NCI-H460 (cell line): Measurements from ENCODE around the gene NUP153. TPM values are rescaled to one million over a fixed set of nuclear protein-coding genes. Genes with fewer than 3 reads are reported as not detected.

ENCODE experiments used
- DNase-seq: peaks from one replicate; pipeline ENCODE4 v3.0.0-alpha.2; 2016; ENCODE audit warnings: low read depth; ENCODE audit errors: extremely low read depth
- small RNA-seq, 2 experiments: library from RNA; depleted of rRNA; stranded (forward); fragments of <200 nt; gene quantifications; one replicate each; pipeline ENCODE3, GENCODE V24; 2014
- total RNA-seq: library from RNA; depleted of rRNA; stranded (reverse); fragments of >200 nt; shearing (Covaris generic); gene quantifications from 2 replicates; pipeline ENCODE4 v1.2.3, GENCODE V29; 2014; rRNA removed

NUP153 gene
- total RNA-seq, 1 experiment from 2014 or later, result 31.2 TPM

- DNase-seq, result no peak
Observed at GRCh38 chr6:17577059-17577458, 129.7 kb downstream of the NUP153 start.

GRCh38 chr6:17574866-17575560 is 131.7 kb downstream of the NUP153 start:
- DNase-seq, result no peak

- no peak for DNase-seq
Observed at GRCh38 chr6:17565399-17565798, 141.3 kb downstream of the NUP153 start.

Small RNA genes within 50 kb of the gene (small RNA-seq; reads per million reads assigned to genes)
- gene RF00019, result 0 reads per million in 2 experiments
- 0.56 to 6.2 reads per million in 2 experiments for gene RNA5SP204
- gene RNU6-190P, result 0 to 0.06 reads per million in 2 experiments
- gene SUMO2P13, result 0 reads per million in 2 experiments

Other genes starting within 250 kb of the NUP153 start
- 10.1 and 12.6 TPM in 2 replicates for gene FAM8A1, start 106.6 kb downstream of the NUP153 start, total RNA-seq